Mesenchymal stem cell (in vitro differentiated cells and primary cell): ENCODE results near the gene NLRP5.
"Not testable (repeated sequence)": the region's sequence is repeated elsewhere in the genome, so short reads cannot be mapped to it uniquely, and the experiment has no call there.

Experiments
- DNase-seq: peaks from one replicate; pipeline ENCODE4 v3.0.0-alpha.2; 2013
- H2AFZ ChIP-seq: one replicate; pipeline ENCODE4 v1.6.1; 2013; ENCODE audit warnings: low read depth, mild to moderate bottlenecking, control low read depth, inconsistent platforms, low read length, moderate library complexity
- H2AK5ac ChIP-seq: 2 replicates; pipeline ENCODE4 v1.6.1; 2013; ENCODE audit warnings: low read length, moderate library complexity, mild to moderate bottlenecking, inconsistent platforms; ENCODE audit not compliant: severe bottlenecking
- H2BK120ac ChIP-seq: one replicate; pipeline ENCODE4 v1.6.1; 2013; ENCODE audit warnings: low read depth, mild to moderate bottlenecking, inconsistent platforms, low read length, moderate library complexity
- H2BK12ac ChIP-seq, 2 experiments: one replicate each; pipeline ENCODE4 v1.6.1; 2013; ENCODE audit warnings: inconsistent platforms in 2 of 2, low read length in 2 of 2, mild to moderate bottlenecking in 2 of 2, moderate library complexity in 2 of 2, control low read depth in 1 of 2
- H2BK15ac ChIP-seq: one replicate; pipeline ENCODE4 v1.6.1; 2013; ENCODE audit warnings: mild to moderate bottlenecking, low read depth, inconsistent platforms; ENCODE audit not compliant: poor library complexity, severe bottlenecking
- H2BK5ac ChIP-seq: 2 replicates; pipeline ENCODE4 v1.6.1; 2013; ENCODE audit warnings: low read depth, mild to moderate bottlenecking, low read length, control low read depth, inconsistent platforms; ENCODE audit not compliant: poor library complexity, severe bottlenecking
- H3K14ac ChIP-seq, 2 experiments: one replicate each; pipeline ENCODE4 v1.6.1; 2013; ENCODE audit warnings: inconsistent platforms in 2 of 2, low read length in 2 of 2, control low read depth in 1 of 2, mild to moderate bottlenecking in 1 of 2, moderate library complexity in 1 of 2
- H3K18ac ChIP-seq, 2 experiments: one replicate each; pipeline ENCODE4 v1.6.1; 2013; ENCODE audit warnings: inconsistent platforms in 2 of 2, low read length in 2 of 2, control low read depth in 1 of 2, low read depth in 1 of 2, mild to moderate bottlenecking in 1 of 2
- H3K23ac ChIP-seq, 2 experiments: one replicate each; pipeline ENCODE4 v1.6.1; 2013; ENCODE audit warnings: inconsistent platforms in 2 of 2, low read length in 2 of 2, mild to moderate bottlenecking in 2 of 2, moderate library complexity in 2 of 2, control low read depth in 1 of 2
- H3K27ac ChIP-seq: 2 replicates; pipeline ENCODE4 v1.5.1; 2013; ENCODE audit warnings: mild to moderate bottlenecking, moderate library complexity, low read length, control low read depth, inconsistent platforms; ENCODE audit not compliant: poor library complexity, severe bottlenecking
- H3K27me3 ChIP-seq, 2 experiments: 2 replicates each; pipeline versions ENCODE4 v1.6.1 to v1.7.0; 2013; ENCODE audit warnings: low read length in 2 of 2, mild to moderate bottlenecking in 2 of 2, moderate library complexity in 2 of 2, control low read depth in 1 of 2, inconsistent platforms in 1 of 2; ENCODE audit not compliant: control insufficient read depth in 1 of 2, insufficient read depth in 1 of 2
- H3K36me3 ChIP-seq, 2 experiments: 2 replicates each; pipeline versions ENCODE4 v1.6.1 to v1.7.0; 2013; ENCODE audit warnings: low read length in 2 of 2, control low read depth in 1 of 2, inconsistent platforms in 1 of 2, low read depth in 1 of 2, mild to moderate bottlenecking in 1 of 2; ENCODE audit not compliant: insufficient read depth in 2 of 2, control insufficient read depth in 1 of 2
- H3K4ac ChIP-seq, 2 experiments: one replicate each; pipeline ENCODE4 v1.6.1; 2013; ENCODE audit warnings: inconsistent platforms in 2 of 2, low read length in 2 of 2, mild to moderate bottlenecking in 2 of 2, moderate library complexity in 2 of 2, control low read depth in 1 of 2, low read depth in 1 of 2
- H3K4me1 ChIP-seq: 2 replicates; pipeline ENCODE4 v1.6.1; 2013; ENCODE audit warnings: low read depth, low read length, control low read depth; ENCODE audit not compliant: control insufficient read depth, insufficient read depth
- H3K4me2 ChIP-seq: 2 replicates; pipeline ENCODE4 v1.6.1; 2013; ENCODE audit warnings: low read length, mild to moderate bottlenecking, inconsistent platforms; ENCODE audit not compliant: poor library complexity, severe bottlenecking
- H3K4me3 ChIP-seq, 2 experiments: 2 replicates each; pipeline versions ENCODE4 v1.5.1 to v1.7.0; 2013; ENCODE audit warnings: low read length in 2 of 2, mild to moderate bottlenecking in 2 of 2, control low read depth in 1 of 2, low read depth in 1 of 2; ENCODE audit not compliant: insufficient read depth in 1 of 2
- H3K79me1 ChIP-seq: replicated peaks from 2 replicates; pipeline ENCODE4 v1.6.1; 2013; ENCODE audit warnings: mild to moderate bottlenecking, control low read depth, low read length, inconsistent platforms; ENCODE audit not compliant: poor library complexity, severe bottlenecking
- H3K9ac ChIP-seq: 2 replicates; pipeline ENCODE4 v1.7.0; 2013; ENCODE audit warnings: mild to moderate bottlenecking, low read length, moderate library complexity
- H3K9me3 ChIP-seq: 2 replicates; pipeline ENCODE4 v1.7.0; 2013; ENCODE audit warnings: mild to moderate bottlenecking, low read length; ENCODE audit not compliant: control insufficient read depth
- H4K8ac ChIP-seq: one replicate; pipeline ENCODE4 v1.6.1; 2013; ENCODE audit warnings: inconsistent platforms, mild to moderate bottlenecking, low read length, moderate library complexity
- H4K91ac ChIP-seq: one replicate; pipeline ENCODE4 v1.6.1; 2013; ENCODE audit warnings: mild to moderate bottlenecking, low read length, inconsistent platforms
- WGBS: methylation state at CpG from one replicate; pipeline ENCODE4 v1.1.7; 2013; ENCODE audit warnings: mixed read lengths; 5-methylcytosine and 5-hydroxymethylcytosine counted together

Gene NLRP5

GRCh38 chr19:56097776-56098175 is 111.2 kb downstream of the NLRP5 start:
- H3K18ac ChIP-seq = no peak overlapping the region
- no peaks in the 10 kb centered on the region for H3K9me3 ChIP-seq
- no peak overlapping the region for H3K4me3 ChIP-seq
- H3K79me1 ChIP-seq = peaks cover 43% of the 10 kb centered on the region
- H4K91ac ChIP-seq = no peak overlapping the region
- no peak overlapping the region for H2AFZ ChIP-seq
- WGBS = 97% methylated on average over 7 of the region's 7 CpGs
- H3K27me3 ChIP-seq = no peaks in the 10 kb centered on the region
- no peak overlapping the region for H2AK5ac ChIP-seq
- H2BK120ac ChIP-seq = no peak overlapping the region
- H3K4me2 ChIP-seq = no peak overlapping the region
- peaks cover 3% of the 10 kb centered on the region for H3K4me1 ChIP-seq
- H3K9ac ChIP-seq = no peak overlapping the region
- DNase-seq = no peak
- no peak overlapping the region for H2BK12ac ChIP-seq
- no peak overlapping the region for H2BK15ac ChIP-seq
- no peak overlapping the region for H3K4ac ChIP-seq
- H3K14ac ChIP-seq = no peak overlapping the region
- H3K23ac ChIP-seq = no peak overlapping the region
- H4K8ac ChIP-seq = no peak overlapping the region
- H3K27ac ChIP-seq = no peak overlapping the region
- H3K36me3 ChIP-seq = peaks cover 46 to 81% of the 10 kb centered on the region in 2 experiments
- H2BK5ac ChIP-seq = no peak overlapping the region

GRCh38 chr19:56098237-56098636 is 111.7 kb downstream of the NLRP5 start:
- not testable (repeated sequence) for H2AK5ac ChIP-seq, H3K27me3 ChIP-seq, H2BK120ac ChIP-seq, H3K14ac ChIP-seq, H3K23ac ChIP-seq, H3K9ac ChIP-seq, H3K4me3 ChIP-seq, DNase-seq, H2BK12ac ChIP-seq, H2AFZ ChIP-seq, H4K91ac ChIP-seq, H3K4me1 ChIP-seq, H2BK5ac ChIP-seq, H3K4me2 ChIP-seq, H3K27ac ChIP-seq, H3K9me3 ChIP-seq, H2BK15ac ChIP-seq, H4K8ac ChIP-seq, H3K18ac ChIP-seq, H3K4ac ChIP-seq
- 100% methylated on average over 19 of the region's 21 CpGs for WGBS
- peaks cover 38% of the 10 kb centered on the region for H3K79me1 ChIP-seq
- peaks cover 43 to 81% of the 10 kb centered on the region in 2 experiments for H3K36me3 ChIP-seq

GRCh38 chr19:56098731-56099568 is 112.4 kb downstream of the NLRP5 start:
- H2AFZ ChIP-seq = no peak overlapping the region
- H3K9me3 ChIP-seq = no peaks in the 10 kb centered on the region
- peaks cover 6% of the 10 kb centered on the region for H3K4me1 ChIP-seq
- no peak overlapping the region for H3K9ac ChIP-seq
- H3K4me2 ChIP-seq = no peak overlapping the region
- no peak overlapping the region for H2AK5ac ChIP-seq
- H3K23ac ChIP-seq = no peak overlapping the region
- H3K27ac ChIP-seq = no peak overlapping the region
- peaks cover 37 to 80% of the 10 kb centered on the region in 2 experiments for H3K36me3 ChIP-seq
- no peak overlapping the region for H2BK120ac ChIP-seq
- no peak overlapping the region for H3K18ac ChIP-seq
- H3K79me1 ChIP-seq = peaks cover 33% of the 10 kb centered on the region
- H4K8ac ChIP-seq = no peak overlapping the region
- no peak overlapping the region for H3K14ac ChIP-seq
- no peak overlapping the region for H2BK15ac ChIP-seq
- no peak overlapping the region for H3K4me3 ChIP-seq
- WGBS = 98% methylated on average over 30 of the region's 34 CpGs
- H3K4ac ChIP-seq = no peak overlapping the region
- no peak overlapping the region for H2BK5ac ChIP-seq
- H3K27me3 ChIP-seq = no peaks in the 10 kb centered on the region
- H4K91ac ChIP-seq = no peak overlapping the region
- no peak overlapping the region for H2BK12ac ChIP-seq
- DNase-seq = no peak

GRCh38 chr19:56099638-56100539 is 113.3 kb downstream of the NLRP5 start:
- Histone ChIP-seq H2AFZ (no peak overlapping the region), H3K18ac (no peak overlapping the region), H2BK12ac (no peak overlapping the region), H3K4me3 (no peak overlapping the region), H3K4me1 (peaks cover 12% of the 10 kb centered on the region), H3K36me3 (peaks cover 36 to 81% of the 10 kb centered on the region in 2 experiments), H2BK120ac (no peak overlapping the region), H3K27ac (no peak overlapping the region), H4K91ac (no peak overlapping the region), H3K9ac (no peak overlapping the region), H3K4me2 (no peak overlapping the region), H3K79me1 (peaks cover 32% of the 10 kb centered on the region), H3K23ac (no peak overlapping the region), H2BK5ac (no peak overlapping the region), H2AK5ac (no peak overlapping the region), H2BK15ac (no peak overlapping the region), H3K14ac (no peak overlapping the region), H3K4ac (no peak overlapping the region), H4K8ac (no peak overlapping the region), H3K27me3 (no peaks in the 10 kb centered on the region), H3K9me3 (no peaks in the 10 kb centered on the region)
- no peak for DNase-seq
- WGBS = 97% methylated on average over 31 of the region's 31 CpGs
